Nucleus accumbens (tissue), 56 donors: ENCODE measurements around the gene TRIM56.
"Not testable (repeated sequence)": the region's sequence is repeated elsewhere in the genome, so short reads cannot be mapped to it uniquely, and the experiment has no call there.

Source experiments
- DNase-seq, 56 donors: peaks; one replicate each; lab custom pipeline; 2025; lab: John Stamatoyannopoulos, UW

The TRIM56 gene

GRCh38 chr7:101109368-101109767 is 24.1 kb downstream of the TRIM56 start:
- no peak for DNase-seq

DNA sequence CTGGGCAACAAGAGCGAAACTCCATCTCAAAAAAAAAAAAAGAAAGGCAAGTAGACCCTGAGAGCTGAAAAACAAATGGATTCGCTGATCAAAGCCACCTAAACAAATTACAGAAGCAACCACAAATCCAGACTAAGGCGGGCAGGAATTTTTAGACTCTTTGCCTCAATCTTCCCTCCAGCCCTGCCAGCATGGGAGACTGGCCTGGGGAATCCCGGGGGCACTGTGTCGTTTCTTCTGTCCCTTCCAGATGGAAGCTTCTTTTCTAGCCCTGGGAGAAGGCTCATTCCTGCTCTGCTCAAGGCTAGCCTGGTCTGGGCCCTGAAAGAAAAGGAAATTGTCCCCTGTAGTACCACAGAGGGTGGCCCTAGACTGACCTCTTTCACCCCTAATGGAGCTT is 26.0 kb downstream of the TRIM56 start:
- no peak for DNase-seq

DNA sequence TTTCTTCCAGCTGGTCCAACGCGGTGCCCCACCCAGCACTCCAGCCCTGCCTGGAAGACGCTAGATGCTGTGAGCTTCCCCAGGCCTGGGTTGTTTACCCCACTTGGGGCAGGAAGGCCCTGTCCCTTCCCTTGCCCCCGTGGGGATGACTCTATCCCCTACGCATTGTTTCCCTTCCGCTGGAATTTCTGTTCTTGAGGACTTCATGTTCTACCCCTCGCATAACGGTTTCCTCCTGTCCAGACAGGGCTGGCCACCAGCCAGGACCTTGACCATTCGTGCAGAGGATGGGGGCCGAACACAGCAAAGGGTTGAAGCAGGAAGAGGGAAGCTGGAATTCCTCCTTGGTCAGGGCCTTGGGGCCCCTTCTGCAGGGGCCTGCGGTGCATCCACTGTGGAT is 27.0 kb downstream of the TRIM56 start:
- DNase-seq, result peak in 4 of 56 donors; percentile 3 to 22 (median 8)

DNA sequence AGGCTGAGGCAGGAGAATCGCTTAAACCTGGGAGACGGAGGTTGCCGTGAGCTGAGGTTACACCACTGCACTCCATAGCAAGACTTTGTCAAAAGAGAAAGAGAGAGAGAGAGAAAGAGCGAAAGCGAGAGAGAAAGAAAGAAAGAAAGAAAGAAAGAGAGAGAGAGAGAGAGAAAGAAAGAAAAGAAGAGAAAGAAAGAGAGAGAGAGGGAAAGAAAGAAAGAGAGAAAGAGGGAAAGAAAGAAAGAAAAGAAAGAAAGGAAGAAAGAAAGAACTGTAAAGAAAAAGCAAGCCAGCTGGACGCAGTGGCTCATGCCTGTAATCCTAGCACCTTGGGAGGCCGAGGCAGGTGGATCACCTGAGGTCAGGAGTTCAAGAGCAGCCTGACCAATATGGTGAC is 27.9 kb downstream of the TRIM56 start:
- DNase-seq, result not testable (repeated sequence)

GRCh38 chr7:101113836-101114235 is 28.6 kb downstream of the TRIM56 start:
- DNase-seq, result no peak

DNA sequence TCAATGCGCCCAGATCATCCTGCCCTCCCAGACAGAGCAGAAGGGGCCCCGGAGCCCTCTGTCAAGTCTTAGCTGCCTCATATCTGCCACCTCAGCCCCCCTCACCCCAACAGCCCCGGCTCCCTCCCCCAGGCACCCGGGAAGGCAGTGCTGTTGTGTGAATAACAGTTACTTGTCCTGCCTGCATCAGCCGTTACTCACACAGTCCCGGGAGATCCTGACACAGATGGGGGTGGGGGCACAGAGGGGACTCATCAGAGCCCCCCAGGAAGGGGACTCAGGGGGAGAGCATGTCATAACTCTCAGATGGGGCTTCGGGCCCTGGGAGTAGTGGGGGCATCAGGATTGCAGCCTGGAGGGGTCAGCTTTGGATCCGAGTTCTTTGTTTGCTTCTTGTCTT is 29.2 kb downstream of the TRIM56 start:
- no peak for DNase-seq

DNA sequence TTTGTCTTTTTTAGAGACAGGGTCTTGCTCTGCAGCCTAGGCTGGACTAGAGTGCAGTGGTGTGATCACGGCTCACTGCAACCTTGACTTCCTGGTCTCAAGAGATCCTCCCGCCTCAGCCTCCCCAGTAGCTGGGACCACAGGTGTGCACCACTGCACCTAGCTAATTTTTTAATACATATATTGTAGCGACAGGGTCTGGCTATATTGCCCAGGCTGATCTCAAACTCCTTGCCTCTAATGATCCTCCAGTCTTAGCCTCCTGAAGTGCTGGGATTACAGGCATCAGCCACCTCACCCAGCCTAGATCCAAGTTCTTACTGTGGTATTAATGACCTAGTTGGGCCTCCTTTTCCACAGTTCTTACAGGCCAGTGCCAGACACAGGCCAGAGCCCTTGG is 29.9 kb downstream of the TRIM56 start:
- no peak for DNase-seq

DNA sequence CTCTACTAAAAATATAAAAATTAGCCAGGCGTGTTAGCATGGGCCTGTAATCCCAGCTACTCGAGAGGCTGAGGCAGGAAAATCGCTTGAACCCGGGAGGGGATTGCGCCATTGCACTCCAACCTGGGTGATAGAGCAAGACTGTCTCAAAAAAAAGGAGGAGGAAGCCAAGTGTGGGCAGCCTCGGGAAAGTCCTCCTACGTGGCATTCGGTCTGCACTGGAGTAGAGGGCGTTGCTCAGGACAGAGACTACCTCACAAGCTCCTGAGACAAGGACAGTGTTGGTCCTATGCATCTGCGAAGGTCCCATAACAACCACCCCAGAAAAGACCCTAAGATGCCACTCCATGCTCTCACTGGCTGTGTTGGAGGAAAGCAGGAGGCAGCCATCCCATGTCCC is 31.6 kb downstream of the TRIM56 start:
- no peak for DNase-seq

DNA sequence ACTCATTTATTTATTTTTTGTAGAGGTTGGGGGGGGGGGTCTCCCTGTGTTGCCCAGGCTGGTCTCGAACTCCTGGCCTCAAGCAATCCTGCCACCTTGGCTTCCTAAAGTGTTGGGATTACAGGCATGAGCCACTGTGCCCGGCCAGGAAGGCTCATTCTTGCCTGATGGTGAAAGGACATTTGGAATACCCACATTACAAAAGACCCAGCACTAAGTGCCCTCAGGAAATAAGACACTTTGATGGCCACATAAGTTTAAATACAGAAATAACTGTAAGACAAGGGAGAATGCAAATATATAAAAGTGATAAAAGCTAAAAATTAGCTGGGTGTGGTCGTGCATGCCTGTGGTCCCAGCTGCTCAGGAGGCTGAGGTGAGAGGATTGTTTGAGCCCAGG is 33.6 kb downstream of the TRIM56 start:
- DNase-seq, result no peak

DNA sequence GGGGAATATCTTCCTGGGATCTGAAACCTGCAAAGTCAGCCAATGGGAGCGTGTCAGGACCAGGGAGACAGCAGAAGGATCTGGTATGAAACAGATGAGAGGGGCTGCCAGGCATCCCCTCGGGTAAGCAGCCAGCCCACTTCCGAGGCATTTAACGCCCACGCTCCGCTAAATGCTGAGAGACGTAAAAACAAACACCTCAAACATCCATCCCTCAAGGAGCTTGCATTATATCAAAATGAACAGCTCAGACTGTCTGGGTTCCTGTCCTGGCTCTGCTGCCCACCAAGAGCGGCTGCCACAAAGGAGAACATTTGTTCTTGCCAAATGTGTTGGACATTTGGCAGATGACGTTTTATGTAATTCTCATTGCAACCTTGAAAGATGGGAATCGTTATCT is 34.6 kb downstream of the TRIM56 start:
- no peak for DNase-seq

GRCh38 chr7:101120315-101120714 is 35.0 kb downstream of the TRIM56 start:
- DNase-seq, result no peak

DNA sequence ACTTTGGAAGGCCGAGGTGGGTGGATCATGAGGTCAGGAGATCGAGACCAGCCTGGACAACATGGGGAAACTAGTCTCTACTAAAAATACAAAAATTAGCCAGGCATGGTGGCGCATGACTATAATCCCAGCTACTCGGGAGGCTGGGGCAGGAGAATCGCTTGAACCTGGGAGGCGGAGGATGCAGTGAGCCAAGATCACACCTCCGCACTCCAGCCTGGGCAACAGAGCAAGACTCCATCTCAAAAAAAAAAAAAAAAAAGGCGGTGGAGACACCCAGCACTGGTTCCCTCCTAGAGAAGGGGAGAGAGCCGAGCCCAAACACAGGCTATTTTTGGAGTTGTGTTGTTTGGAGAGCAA is 36.3 kb downstream of the TRIM56 start:
- not testable (repeated sequence) for DNase-seq

DNA sequence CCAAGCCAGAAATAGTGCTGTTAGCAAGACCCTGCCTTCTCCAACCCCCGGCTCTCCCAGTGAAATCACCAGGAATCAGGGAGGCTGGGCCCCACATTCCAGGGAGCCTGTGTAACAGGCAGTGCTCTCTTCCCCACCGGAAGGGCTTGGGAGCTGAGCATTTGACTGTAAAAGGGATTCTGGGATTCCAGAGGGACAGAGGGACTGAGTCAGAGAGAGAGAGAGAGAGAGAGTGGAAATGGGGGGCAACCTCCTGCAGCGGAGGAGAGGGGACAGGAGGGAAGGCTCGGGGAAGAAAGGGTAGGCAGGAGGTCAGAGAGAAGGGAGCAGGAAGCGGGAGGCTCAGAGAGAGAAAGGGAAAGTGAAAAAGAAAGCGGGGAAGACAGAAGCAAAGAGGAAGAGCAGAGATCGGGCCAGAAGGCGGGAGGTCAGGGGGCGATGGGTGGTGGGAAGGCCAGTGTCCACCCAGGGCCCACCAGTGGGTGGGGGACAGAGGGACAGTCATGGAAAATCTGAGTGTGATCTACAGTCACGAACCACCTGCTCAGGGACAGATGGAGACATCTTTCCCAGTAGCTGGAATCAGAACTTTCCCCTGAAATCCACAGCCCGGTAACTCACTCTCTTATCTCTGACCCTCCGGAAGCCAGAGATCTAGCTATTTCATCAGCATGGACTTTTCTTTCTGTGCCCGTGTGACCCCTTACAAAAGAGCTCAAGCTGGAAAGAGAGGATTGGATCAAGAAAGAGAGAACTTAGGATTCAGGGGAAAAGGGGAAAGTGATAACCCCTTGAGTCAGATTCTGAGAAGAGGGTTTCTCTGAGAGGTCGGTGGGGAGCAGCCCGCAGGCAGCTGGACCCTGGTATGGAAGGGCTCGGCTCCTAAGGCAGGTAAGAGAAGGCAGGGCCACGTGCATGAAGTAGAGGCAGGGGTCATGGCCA is 37.0 kb downstream of the TRIM56 start:
- no peak for DNase-seq

DNA sequence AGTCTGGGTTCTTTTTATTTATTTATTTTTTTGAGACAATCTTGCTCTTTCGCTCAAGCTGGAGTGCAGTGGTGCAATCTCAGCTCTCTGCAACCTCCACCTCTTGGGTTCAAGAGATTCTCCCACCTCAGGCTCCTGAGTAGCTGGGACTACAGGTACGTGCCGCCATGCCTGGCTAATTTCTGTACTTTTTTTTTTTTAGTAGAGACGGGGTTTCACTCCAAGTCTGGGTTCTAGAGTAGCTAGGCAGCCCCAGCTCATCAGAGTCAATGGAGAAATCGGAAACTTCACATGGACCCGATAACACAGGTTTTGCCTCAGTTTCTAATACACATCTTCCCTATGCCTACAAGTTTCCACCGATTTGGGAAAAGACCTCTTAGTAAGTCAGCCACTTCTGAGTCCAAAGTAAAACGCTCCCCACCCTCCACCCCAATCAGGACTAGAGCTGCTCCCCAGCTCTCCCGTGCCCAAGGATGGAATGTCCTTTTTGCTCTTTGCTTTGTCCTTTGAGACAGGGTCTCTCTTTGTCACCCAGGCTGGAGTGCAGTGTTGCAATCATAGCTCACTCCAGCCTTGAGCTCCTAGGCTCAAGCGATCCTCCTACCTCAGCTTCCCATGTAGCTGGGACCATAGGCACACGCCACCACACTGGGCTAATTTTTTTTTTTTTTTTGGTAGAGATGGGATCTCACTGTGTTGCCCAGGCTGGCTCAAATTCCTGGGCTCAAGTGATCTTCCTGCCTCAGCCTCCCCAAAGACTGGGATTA is 37.8 kb downstream of the TRIM56 start:
- no peak for DNase-seq

GRCh38 chr7:101123703-101124068 is 38.4 kb downstream of the TRIM56 start:
- no peak for DNase-seq

GRCh38 chr7:101124376-101125056 is 39.2 kb downstream of the TRIM56 start:
- DNase-seq, result no peak

- peak in 14 of 56 donors; percentile 5 to 45 (median 12) for DNase-seq
Observed at GRCh38 chr7:101125989-101126650, 40.8 kb downstream of the TRIM56 start.

DNA sequence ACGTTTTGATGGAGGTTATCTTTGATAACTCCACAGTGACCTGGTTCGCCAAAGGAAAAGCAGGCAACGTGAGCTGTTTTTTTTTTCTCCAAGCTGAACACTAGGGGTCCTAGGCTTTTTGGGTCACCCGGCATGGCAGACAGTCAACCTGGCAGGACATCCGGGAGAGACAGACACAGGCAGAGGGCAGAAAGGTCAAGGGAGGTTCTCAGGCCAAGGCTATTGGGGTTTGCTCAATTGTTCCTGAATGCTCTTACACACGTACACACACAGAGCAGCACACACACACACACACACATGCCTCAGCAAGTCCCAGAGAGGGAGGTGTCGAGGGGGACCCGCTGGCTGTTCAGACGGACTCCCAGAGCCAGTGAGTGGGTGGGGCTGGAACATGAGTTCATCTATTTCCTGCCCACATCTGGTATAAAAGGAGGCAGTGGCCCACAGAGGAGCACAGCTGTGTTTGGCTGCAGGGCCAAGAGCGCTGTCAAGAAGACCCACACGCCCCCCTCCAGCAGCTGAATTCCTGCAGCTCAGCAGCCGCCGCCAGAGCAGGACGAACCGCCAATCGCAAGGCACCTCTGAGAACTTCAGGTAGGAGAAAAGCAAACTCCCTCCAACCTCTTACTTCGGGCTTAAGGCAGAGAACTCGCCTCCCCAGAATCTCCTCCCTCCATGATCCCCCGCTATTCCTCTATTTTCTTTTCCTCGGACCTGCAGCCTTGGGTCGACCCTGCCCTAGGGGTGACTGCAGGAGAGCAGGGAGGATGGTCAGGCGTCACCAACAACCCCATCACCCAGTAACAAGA is 41.6 kb downstream of the TRIM56 start, which contains the start of gene SERPINE1:
Gene SERPINE1, plus strand, starts transcription at position 454 of the 809 bp plus-strand sequence. CDS start 1,290 bp downstream, outside the sequence.
- DNase-seq, result peak in 20 of 56 donors; percentile 2 to 71 (median 14)

GRCh38 chr7:101127460-101128039 is 42.3 kb downstream of the TRIM56 start:
- no peak for DNase-seq
